Measurements from ENCODE around the gene CTDP1.

DNA sequence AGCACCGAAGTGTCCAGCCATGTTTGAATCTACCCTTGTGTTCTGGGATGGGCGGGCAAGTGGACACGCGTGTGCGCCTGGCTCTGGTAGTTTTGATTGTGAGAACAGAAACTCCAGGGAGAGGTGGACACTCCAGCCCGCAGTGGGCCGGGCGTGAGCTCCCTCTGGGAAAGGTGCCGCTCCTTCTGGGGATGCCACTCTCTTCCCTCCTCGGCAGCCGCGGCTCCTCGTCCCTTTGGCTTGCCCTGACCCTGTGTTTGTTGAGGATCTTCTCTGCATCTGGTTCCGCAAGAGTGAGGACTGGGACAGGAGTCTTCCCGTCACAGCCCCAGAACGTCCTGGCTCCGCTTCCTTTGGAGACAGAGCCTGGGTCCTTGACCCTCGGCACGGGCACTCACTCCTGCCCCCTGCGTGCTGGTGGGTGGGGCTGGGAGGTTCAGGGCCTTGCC is 1.3 kb downstream of the CTDP1 start:
- TF ChIP-seq POLR2A (IDR thresholded peaks at IDR 0.05; ENCODE audit: low read length) (no peak), GATA1 (IDR thresholded peaks at IDR 0.05; ENCODE audit: low read depth, low read length) (no peak)
